A204.1 (cell line): ENCODE data around the gene MRPL58.
A peak's percentile ranks its signal among the peaks of the same experiment; 100 is the strongest.
"Not testable (repeated sequence)": the region's sequence is repeated elsewhere in the genome, so short reads cannot be mapped to it uniquely, and the experiment has no call there.

Experiments
- FAIRE-seq: peaks from 2 replicates; lab custom pipeline; 2012; peaks lifted over from hg19 to GRCh38; lab: Jason Lieb, UNC

Gene MRPL58

DNA sequence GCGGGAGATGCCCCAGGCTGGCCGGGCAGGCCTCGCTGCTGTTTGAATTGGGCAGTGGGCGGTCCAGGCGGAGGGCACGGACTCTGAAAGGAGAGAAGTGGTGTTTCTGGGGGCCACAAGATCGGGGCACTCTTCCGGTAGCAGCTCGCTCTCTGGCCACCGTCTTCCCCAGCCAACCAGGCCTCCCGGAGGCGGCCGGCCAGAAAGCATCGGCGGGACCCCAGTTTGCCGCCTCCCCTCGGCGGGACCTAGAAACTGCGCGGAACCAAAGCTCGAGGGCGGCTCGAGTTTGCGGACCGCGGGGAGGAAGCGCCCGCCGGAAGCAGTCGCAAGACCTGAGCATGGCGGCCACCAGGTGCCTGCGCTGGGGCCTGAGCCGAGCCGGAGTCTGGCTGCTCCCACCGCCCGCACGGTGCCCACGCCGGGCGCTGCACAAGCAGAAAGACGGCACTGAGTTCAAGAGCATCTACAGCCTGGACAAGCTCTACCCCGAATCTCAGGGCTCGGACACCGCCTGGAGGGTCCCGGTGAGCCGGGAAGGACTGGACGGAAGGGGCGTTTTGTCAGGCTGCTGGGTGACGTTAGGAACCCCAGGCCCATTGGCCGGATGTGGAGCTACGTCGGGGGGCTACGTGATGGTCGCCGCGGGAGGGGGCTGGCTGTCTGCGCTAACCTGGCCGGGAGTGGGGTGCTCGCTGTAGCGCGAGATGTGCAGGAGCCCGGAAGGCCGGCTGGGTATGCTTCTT, at the start of gene MRPL58:
Gene MRPL58, plus strand, starts transcription at position 325 of the 746 bp plus-strand sequence. Its CDS starts 17 bp downstream, at position 342.
- FAIRE-seq = no peak

DNA sequence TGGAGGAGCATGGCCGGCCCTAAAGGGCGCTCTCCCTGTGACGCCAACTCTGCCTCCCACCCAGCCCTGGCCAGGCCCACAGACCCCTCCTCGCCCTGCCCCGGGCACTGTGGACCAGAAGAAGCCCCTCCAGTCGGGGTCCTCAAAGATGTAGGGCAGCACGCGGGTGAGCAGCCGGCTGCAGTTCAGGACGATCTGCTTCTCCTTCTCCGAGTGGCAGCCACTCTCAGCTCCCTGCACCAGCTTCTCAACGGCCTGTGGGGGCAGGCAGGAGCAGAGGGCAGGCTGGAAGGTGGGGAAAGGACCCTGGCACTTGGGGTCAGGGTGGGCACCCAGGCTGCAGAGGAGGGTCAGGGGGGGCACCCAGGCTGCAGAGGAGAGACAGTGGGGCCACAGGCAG, 48.8 kb upstream of the MRPL58 start:
- no peak for FAIRE-seq

DNA sequence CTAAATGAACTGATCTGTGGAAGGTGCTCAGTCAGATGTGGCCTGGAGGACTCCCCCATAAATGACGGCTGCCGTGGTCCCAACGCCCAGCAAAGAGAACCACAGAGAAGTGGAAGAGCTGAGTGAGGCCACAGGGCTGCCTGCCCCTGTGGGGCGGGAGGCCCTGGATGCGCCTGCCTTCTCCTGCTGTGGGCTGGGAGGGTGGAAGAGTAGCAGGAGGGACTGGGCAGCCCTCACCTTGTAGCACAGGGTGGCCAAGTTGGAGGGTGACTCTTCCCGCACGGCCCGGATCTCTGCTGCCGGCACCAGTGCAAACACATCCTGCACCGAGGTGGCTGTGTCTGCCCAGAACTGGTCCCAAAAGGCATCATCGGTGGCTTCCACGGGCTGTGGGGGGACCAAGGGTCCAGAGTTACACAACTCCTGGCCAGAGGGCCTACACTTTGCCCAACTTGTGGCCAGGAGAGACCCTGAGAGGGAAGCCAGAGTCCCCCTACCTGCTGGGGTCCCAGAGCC, 48.2 kb upstream of the MRPL58 start:
- FAIRE-seq = no peak

DNA sequence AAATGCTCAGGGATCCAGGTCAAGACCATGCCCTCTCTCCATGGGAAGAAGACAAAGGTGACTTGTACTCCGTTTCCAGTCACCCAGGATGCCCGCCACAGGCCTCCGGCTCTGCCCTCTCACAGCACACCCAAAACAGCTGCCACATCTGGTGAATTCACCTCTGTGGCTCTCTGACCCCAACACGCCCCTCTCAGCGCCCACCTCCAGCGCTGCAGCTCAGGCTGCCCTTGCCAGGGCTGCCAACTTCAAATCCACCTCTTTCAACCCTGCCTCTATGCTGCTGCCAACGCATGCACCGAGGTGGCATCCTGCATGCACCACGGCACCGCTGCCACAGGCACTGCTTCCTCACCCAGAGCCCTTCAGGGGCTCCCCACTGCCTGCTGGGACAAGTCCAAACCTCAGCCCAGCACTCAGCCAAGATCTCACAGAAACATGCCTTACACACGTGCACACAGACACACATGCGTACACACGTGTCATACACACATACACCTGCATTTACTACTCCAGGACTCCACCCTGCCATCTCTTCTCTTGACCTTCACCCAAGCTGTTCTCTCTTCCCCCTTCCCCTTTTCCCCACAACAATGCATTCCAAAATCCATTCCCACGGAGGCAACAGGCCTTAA, 47.4 kb upstream of the MRPL58 start:
- FAIRE-seq = no peak

DNA sequence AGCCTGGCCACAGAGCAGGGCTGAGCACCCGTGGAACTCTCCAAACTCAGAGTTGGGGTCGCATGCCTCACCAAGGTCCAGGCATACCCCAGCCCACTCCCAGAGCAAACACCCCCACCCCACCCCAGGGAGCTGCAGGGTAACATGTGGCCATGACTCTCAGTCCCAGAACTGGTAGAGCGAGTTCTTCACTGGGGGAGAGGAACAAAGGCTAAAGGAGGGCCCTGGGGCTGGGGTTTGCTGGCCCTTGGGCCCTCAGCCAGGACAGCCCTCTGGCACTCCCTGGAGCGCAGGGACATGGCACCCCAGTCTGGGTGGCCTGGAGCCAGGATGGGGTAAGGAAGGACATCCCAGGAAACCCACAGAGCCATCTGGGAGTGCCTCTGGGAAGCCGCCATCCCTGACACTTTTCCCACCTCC, 44.1 kb upstream of the MRPL58 start:
- FAIRE-seq = no peak

DNA sequence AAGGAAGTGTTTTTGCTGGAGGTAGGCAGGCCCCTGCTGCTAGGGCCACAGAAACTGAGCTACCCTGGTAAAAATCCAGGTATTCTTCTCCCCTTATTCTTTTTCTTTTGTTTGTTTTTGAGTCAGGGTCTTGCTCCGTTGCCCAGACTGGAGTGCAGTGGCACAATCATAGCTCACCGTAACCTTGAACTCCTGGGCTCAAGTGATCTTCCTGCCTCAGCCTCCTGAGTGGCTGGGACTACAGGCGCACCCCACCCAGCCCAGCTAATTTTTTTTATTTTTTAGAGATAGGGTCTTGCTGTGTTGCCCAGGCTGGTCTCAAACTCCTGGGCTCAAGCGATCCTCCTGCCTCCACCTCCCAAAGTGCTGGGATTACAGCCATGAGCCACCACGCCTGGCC, 43.0 kb upstream of the MRPL58 start:
- not testable (repeated sequence) for FAIRE-seq

DNA sequence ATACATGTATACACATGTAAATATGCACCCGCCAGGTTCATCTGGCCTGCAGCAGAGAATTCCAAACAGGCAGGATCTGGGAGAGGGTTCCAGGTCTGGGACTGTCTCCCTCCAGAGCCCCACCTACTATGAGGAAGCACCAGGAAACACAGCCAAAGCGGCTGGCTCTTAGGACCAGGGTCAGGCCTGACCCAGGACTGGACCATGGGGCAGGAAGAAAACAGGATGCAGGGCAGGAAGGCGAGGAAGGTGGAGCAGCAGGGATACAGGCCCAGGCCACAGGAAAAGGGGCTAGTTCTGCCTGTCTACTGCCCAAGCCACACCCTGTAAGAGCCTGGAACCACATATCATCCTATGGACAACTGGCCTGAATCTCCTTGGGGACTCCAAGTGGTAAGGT, 42.1 kb upstream of the MRPL58 start:
- FAIRE-seq = no peak

DNA sequence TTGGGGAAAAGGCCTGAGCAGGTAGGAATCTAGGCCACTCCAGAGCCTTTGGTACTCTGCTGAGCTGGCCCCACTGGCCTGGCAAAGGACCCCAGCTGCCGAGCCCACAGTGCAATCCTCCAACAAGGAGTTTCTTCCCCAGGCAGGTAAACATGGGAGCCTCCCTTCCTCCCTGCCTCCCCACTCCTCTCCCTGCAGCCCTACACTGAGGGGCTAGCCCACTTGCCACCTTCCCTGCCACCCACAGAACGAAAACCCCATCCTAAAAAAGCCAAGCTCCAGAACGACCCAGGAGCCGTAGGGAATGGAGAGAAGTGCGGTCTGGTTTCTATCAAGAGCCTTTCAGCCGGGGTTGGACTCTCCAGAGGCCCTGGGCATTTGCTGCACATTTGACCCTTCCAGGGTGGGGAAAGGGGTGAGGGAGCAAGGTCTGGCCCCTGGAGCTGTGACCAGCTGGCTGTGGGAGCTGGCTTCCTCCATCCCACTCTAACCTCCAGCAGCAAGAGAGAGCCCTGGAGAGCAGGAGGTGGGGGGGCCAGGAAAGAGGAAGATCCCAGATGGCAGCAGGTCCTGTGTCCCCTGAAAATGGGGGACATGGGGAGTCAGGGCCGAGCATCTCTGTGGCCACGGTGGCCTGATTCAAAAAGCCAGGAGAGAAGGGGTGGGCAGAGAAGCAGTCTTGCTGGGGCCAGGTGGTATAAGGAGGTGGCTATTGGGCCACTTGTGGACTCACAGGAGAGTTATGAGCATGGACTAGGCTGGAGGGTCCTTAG, 41.2 kb upstream of the MRPL58 start:
- no peak for FAIRE-seq

DNA sequence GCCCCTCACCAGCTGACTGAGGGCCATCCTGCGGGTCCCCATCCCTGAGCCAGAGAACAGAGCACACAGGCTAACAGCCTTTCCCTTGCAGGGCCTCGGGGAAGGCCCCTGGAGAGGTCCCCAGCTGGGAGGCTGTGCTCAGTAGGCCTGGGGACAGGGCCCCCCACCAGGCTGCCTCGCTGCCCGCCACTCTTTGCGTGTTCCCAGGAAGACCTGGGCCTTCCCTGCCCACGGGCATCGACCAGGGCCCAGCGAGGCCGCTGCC, 40.7 kb upstream of the MRPL58 start:
- no peak for FAIRE-seq

DNA sequence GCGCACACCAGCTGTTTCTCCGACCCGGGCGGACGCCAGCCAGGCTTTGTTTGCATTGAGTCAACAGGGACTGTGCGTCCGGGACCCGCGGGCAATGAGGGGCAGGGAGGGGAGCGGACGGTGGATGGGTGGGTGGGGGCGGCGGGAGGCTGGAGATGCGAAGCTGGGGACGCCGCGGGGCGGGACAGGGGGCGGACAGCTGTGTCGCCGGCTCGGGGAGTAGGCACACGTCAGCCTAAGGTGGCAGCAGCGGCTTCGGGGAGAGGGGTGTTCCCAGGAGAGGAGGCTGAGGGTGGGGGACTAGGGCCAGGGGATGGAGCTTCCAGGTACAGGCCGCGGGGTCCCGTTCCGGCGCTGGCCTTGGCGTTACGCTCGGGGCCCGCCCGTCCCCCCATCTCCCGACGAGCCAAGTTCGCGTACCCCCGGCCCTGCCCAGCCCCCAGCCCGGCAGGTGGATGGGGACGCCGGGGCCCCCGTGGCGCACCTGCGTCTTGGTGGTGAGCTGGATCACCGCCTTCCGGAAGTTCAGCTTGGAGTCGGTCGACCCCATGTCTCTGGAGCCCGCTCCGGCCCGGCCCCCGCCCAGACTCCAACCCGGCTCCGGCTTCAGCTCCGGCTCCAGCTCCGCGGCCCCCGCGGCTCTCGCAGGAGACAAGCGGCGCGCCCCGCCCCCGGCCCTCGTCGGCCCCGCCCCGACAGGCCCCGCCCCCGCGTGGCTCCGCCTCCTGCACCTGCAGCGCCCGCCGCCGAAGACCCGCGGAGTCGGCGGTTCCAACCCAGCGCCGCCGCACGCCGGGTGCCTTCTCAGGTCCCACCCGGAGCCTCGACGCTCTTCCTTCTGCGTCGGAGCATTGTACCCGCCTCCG, 40.1 kb upstream of the MRPL58 start, which contains the start of gene HID1:
Gene HID1, minus strand, starts transcription at position 653 of the 866 bp plus-strand sequence. Its CDS starts 103 bp downstream, at position 550.
- no peak for FAIRE-seq

DNA sequence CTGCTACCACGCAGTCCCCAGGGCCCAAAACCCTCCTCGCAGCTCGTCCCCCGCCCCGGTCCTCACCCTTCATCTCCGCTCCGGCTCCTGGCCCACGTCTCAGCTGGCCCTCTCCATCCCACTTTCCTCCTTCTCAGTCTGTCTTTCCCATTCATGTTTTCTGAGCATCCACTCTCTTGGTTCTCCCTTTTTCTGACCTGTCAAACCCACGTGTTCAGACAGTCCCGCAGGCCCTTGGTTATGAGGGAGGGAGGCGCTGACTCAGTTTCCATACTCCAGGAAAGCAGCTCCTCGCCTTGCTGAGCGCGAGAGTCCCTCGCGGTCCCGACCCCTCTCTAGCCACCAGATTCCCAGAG, 39.5 kb upstream of the MRPL58 start:
- FAIRE-seq = no peak

DNA sequence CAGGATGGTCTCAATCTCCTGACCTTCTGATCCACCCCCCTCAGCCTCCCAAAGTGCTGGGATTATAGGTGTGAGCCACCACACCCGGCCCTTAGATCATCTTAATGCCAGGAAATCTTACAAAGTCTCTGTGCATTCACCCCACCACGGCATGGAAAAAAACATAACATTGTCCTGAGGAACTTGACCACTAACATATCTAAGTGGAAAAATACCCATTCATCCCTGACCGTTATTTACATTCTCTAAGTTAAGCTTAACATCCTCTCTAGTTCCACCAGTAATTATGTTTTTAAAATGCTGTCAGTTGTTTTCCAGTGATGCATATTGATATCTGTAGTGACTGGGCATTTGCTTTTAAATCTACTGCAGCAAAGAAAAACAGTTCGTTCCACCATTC, 36.5 kb upstream of the MRPL58 start:
- FAIRE-seq = no peak

DNA sequence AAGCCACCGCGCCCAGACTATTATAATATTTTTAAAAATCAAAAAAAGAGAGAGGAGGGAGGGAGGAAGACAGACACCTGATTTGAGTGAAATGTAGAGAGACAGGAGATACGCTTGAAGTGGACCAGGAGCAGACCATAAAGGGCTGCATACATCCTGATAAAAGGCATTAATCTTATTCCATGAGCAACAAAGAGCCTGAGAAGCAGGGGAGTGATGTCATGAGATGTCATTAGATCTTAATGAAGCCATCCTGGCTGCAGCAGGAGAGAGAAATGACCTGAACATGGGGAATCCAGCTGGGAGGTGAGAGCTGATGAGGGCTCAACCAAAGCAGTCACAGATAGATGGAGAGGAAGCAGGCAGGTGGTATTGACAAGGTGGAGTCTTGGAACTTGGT, 34.7 kb upstream of the MRPL58 start:
- no peak for FAIRE-seq

DNA sequence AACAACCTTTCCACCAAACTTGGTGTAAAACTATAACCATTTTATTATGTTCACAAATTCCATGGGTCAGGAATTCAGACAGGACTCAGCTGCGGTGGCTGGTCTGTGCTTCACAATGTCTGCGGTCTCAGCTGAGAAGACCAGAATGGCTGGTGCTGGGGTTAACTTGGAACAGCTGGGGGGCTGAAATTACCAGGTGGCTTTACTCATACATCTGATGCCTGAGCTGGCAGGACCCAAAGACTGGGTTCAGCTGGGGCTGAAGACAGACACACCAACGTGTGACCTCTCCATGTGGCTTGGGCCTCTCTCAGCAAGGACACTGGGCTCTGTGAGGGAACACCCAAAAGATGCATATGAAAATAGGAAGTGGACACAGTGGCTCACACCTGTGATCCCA, 34.2 kb upstream of the MRPL58 start:
- FAIRE-seq = no peak

DNA sequence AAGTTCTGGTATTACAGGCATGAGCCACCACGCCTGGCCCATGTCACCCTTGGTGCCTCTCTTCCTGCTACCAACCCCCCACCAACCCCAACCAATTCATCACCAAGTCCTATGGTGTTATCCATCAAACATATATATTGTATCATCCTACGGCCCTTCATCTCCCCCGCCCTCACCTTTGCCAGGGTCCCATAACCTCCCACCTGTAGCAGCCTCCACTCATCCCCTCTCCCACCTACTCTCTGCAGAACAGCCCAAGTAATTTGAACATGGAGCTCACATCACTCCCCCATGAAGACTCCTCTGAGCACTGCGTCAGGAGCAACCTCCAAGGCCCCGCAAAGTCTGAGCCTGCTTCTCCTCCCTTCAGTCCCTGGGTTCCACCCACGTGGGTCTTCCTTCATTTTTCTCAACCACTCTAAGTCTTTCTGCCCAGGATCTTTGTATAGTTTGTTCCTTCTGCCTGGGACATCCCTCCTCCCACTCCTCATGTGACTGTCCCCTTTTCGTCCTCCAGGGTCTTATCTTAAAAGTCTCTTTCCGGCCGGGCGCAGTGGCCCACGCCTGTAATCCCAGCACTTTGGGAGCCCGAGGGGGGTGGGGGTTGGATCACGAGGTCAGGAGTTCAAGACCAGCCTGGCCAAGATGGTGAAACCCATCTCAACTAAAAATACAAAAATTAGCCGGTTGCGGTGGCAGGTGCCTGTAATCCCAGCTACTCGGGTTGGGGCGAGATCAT, 32.9 kb upstream of the MRPL58 start:
- FAIRE-seq = no peak

DNA sequence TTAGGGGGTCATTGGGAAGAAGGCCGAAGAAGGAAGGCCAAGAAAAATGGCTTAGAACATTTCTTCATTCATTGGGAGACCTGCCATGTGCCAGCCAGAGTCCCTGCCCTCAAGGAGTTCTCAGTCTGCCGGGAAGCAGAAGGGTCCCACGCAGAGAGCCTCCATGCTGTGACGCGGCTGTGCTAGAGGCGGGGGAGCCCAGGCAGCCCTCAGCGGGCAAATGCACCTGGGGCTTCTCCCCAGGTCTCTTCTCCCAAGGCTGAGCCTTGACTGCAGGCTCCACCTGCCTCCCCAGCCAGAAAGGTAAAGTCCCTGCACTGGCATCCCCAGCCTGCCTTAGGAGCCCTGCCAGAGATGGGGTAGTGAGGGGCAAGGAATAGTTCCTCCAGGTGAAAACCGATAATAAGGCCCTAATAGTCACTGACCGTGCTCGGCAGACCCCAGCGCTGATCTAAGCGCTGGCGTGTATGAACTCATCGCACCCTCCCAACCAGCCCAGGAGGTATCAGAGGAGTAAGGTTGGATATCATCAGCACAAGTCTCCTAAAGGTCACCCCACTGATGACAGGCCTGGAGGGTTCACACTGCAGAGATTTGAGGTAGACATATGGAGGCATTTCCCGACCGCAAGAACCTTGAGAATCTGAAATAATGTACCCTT, 31.0 kb upstream of the MRPL58 start:
- no peak for FAIRE-seq

DNA sequence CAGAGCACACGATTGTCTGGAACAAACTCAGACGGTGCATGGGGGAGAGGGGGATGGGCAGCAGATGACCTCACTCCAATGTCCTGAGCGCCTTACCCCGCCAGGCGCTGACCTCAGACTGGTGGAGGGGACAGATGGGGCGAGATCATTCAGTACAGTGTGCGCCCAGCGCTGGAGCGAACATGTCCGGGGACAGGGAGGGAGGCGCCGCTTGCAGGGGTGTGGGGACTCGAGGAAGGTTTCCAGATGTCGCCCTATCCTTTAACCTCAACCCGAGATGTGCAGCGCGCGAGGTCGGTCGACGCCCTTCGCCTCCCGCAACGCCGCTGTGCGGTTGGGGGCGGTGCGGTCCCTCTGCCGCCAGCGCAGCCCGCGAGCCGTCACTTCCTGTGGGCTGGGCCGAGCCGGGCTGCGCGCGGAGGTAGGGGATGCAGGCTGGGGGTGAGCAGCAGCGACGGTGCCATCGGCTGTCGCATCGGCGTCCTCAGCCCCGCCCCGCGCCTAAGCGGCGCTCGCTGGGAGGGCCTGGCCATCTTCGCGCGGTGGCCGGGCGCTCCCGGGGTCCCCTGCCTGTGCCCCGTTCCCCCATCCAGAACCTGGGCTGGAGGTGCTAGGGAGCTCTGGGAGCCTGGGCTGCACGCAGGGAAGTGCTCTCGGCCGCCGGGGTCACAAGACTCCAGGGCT, 30.3 kb upstream of the MRPL58 start:
- FAIRE-seq = no peak

DNA sequence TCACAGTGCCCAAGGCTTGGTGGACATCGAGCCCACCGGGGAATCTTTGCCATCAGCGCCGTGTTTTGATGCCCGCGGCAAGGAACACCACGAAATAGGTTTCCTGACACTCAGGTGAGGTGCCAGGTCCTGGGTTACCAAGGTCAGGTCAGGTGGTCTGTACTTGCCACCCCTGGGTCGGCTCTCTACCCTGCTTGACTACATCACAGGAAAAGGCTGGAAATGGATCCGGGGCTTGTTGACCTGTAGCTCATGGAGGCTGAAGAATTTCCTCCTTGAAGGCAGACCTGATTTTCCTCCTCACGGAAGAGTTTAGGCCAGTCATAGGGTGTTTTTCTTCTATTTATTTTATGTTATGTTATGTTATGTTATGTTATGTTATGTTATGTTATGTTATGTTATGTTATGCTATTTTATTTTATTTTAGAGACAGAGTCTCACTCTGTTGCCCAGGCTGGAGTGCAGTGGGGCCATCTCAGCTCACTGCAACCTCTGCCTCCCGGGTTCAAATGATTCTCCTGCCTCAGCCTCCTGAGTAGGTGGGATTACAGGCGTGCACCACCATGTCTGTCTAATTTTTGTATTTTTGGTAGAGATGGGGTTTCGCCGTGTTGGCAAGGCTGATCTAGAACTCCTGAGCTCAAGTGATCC, 29.7 kb upstream of the MRPL58 start:
- FAIRE-seq = not testable (repeated sequence)

DNA sequence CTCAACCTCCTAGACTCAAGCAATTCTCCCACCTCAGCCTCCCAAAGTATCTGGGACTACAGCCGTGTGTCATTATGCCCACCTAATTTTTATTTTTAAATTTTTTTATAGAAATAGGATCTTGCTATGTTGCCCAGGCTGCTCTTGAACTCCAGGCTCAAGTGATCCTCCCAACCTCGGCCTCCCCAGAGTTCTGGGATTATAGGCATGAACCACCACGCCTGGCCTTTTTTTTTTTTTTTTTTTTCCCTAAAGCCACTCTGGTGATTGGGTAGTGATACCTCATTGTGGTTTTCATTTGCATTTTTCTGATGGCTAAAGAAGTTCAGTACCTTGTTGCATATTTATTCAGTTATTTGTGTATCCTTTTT, 26.3 kb upstream of the MRPL58 start:
- no peak for FAIRE-seq

DNA sequence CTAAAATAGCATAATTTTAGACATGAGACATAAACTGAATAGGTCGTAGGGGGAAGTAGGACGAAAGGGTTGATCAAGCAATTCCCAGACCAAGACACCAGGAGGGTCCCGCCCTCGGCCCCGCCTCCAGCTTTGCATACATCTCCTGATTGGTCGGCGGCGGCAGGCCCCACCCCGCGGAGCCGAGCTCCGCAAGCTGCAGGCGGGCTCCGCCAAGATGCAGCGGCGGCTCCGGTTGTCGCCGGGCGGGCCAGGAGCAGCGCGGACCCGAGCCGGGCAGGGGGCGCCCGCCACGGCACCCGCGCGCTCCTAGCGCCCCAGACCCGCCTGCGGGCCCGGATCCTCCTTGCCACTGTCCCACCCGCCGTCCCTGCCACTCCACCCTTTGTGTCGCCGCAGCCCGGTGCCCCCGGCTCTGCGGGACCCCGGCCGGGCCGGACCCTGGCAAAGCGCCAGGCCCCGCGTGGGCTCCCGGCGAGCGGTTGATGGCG, 25.0 kb upstream of the MRPL58 start, which contains the start of gene CDR2L:
Gene CDR2L, plus strand, starts transcription at position 215 of the 491 bp plus-strand sequence. CDS start 412 bp downstream, outside the sequence.
- peak; percentile 11 for FAIRE-seq
